Fibroblast of villous mesenchyme (primary cell): Measurements from ENCODE around the gene GPD1L. TPM values are rescaled to one million over a fixed set of nuclear protein-coding genes. Genes with fewer than 3 reads are reported as not detected.

Experiments used
- DNase-seq: peaks from one replicate; pipeline ENCODE4 v3.0.0-alpha.2; 2010; ENCODE audit warnings: low read depth
- H3K4me3 ChIP-seq: 2 replicates; pipeline ENCODE4 v1.5.1; 2011; ENCODE audit warnings: low read depth, mild to moderate bottlenecking, low read length
- CTCF ChIP-seq: IDR thresholded peaks from 2 replicates; pipeline ENCODE4 v1.5.1; 2012; ENCODE audit warnings: low read depth, mild to moderate bottlenecking, low read length; ENCODE audit not compliant: insufficient read depth
- total RNA-seq: library from RNA; depleted of rRNA; stranded (reverse); fragments of >200 nt; gene quantifications from 2 replicates; pipeline ENCODE4 v1.2.3, GENCODE V29; 2012

GPD1L gene
- total RNA-seq, 1 donor, result 7.8 TPM

- no peak overlapping the region for H3K4me3 ChIP-seq
- no peak for TF ChIP-seq CTCF
- no peak for DNase-seq
These were observed 13.2 kb upstream of the GPD1L start for GRCh38 chr3:32093204-32093603.

- DNase-seq, result no peak
- H3K4me3 ChIP-seq, result no peak overlapping the region
- no peak for TF ChIP-seq CTCF
These were observed 11.0 kb upstream of the GPD1L start for GRCh38 chr3:32095431-32095830.

- no peak for DNase-seq
- no peak for TF ChIP-seq CTCF
- no peak overlapping the region for H3K4me3 ChIP-seq
These were observed 8.7 kb upstream of the GPD1L start for GRCh38 chr3:32097768-32098167.

GRCh38 chr3:32098528-32098927 is 7.9 kb upstream of the GPD1L start:
- DNase-seq, result no peak
- TF ChIP-seq CTCF, result no peak

GRCh38 chr3:32100465-32100864 is 6.0 kb upstream of the GPD1L start:
- TF ChIP-seq CTCF, result no peak
- no peak for DNase-seq

More at GRCh38 chr3:32098528-32098927, 7.9 kb upstream of the GPD1L start:
- no peak overlapping the region for H3K4me3 ChIP-seq

GRCh38 chr3:32102289-32102688 is 4.1 kb upstream of the GPD1L start:
- DNase-seq, result no peak
- TF ChIP-seq CTCF, result no peak

More at GRCh38 chr3:32100465-32100864, 6.0 kb upstream of the GPD1L start:
- H3K4me3 ChIP-seq, result no peak overlapping the region

GRCh38 chr3:32104492-32104891 is 1.9 kb upstream of the GPD1L start:
- DNase-seq, result no peak
- TF ChIP-seq CTCF, result no peak
- H3K4me3 ChIP-seq, result no peak overlapping the region

More at GRCh38 chr3:32102289-32102688, 4.1 kb upstream of the GPD1L start:
- no peak overlapping the region for H3K4me3 ChIP-seq
